OCI-LY7 (cell line): ENCODE measurements around the gene PNPLA1. TPM values are rescaled to one million over a fixed set of nuclear protein-coding genes. Genes with fewer than 3 reads are reported as not detected.

Experiments used
- BruUV-seq: library from RNA; stranded (reverse); fragments of 400-500 nt; replicated peaks from 2 replicates; lab custom pipeline; 2021; lab: Mats Ljungman, UMichigan
- CTCF ChIA-PET: fragments of 300-600 bp; sonication (Branson Sonifier 250); formaldehyde crosslinking; loops from one replicate; lab custom pipeline; 2022; ENCODE audit warnings: antibody characterized with exemption; ENCODE audit not compliant: unreplicated experiment; lab: Charles Lee
- POLR2A ChIA-PET: fragments of 300-600 bp; sonication (Branson Sonifier 250); formaldehyde crosslinking; loops from one replicate; lab custom pipeline; 2022; ENCODE audit warnings: antibody characterized with exemption; lab: Charles Lee
- DNase-seq: peaks from one replicate; pipeline ENCODE4 v3.0.0-alpha.2; 2015; ENCODE audit warnings: low spot score
- H2AFZ ChIP-seq: fragments of 200-600 bp; sonication (generic), shearing (Covaris generic); 2 replicates; pipeline ENCODE4 v1.6.1; 2014; ENCODE audit warnings: mild to moderate bottlenecking, antibody characterized with exemption, low read length, moderate library complexity
- H3K27ac ChIP-seq: fragments of 200-600 bp; sonication (generic); 2 replicates; pipeline ENCODE4 v1.5.1; 2014; ENCODE audit warnings: mixed run types, low read depth, mild to moderate bottlenecking, moderate library complexity, low read length, inconsistent platforms; ENCODE audit not compliant: poor library complexity, severe bottlenecking
- H3K36me3 ChIP-seq: fragments of 200-600 bp; sonication (generic); 2 replicates; pipeline ENCODE4 v1.6.1; 2014; ENCODE audit warnings: mild to moderate bottlenecking, antibody characterized with exemption, low read length, moderate library complexity, mixed read lengths; ENCODE audit not compliant: insufficient read depth
- H3K4me1 ChIP-seq: fragments of 200-600 bp; sonication (generic); 2 replicates; pipeline ENCODE4 v1.5.1; 2014; ENCODE audit warnings: mild to moderate bottlenecking, low read length; ENCODE audit not compliant: insufficient read depth, poor library complexity, severe bottlenecking
- H3K4me2 ChIP-seq: fragments of 200-600 bp; sonication (generic); 2 replicates; pipeline ENCODE4 v1.6.1; 2014; ENCODE audit warnings: mild to moderate bottlenecking, low read length
- H3K4me3 ChIP-seq: fragments of 200-600 bp; sonication (generic); 2 replicates; pipeline ENCODE4 v1.5.1; 2014; ENCODE audit warnings: mild to moderate bottlenecking, low read depth, low read length; ENCODE audit not compliant: poor library complexity, severe bottlenecking
- H3K79me2 ChIP-seq: fragments of 200-600 bp; sonication (generic); 2 replicates; pipeline ENCODE4 v1.6.1; 2016; ENCODE audit warnings: low read depth, mild to moderate bottlenecking, low read length, moderate library complexity, mixed read lengths; ENCODE audit not compliant: insufficient read depth
- H3K9me2 ChIP-seq: fragments of 200-600 bp; sonication (generic); 2 replicates; pipeline ENCODE4 v1.6.1; 2016; ENCODE audit warnings: mild to moderate bottlenecking, low read length, mixed read lengths; ENCODE audit not compliant: insufficient read depth
- H3K9me3 ChIP-seq: fragments of 200-600 bp; sonication (generic); 2 replicates; pipeline ENCODE4 v1.6.1; 2014; ENCODE audit warnings: mild to moderate bottlenecking, mixed run types, low read length, mixed read lengths
- H4K20me1 ChIP-seq: fragments of 200-600 bp; sonication (generic); 2 replicates; pipeline ENCODE4 v1.6.1; 2014; ENCODE audit warnings: mild to moderate bottlenecking, antibody characterized with exemption, low read length, moderate library complexity, mixed read lengths; ENCODE audit not compliant: insufficient read depth
- EZH2phosphoT487 ChIP-seq: fragments of 200-600 bp; sonication (generic); IDR thresholded peaks from 2 replicates; pipeline ENCODE4 v1.6.1; 2018; ENCODE audit warnings: low read depth, borderline replicate concordance, mild to moderate bottlenecking, mixed run types, antibody characterized with exemption, low read length, moderate library complexity, mixed read lengths
- intact Hi-C: fragments of 100-400 bp; cut with micrococcal nuclease; formaldehyde crosslinking; loops from one replicate; pipeline ENCODE4 v1.10.0; 2022; ENCODE audit not compliant: unreplicated experiment
- total RNA-seq, 2 experiments: library from RNA; depleted of rRNA in 1 of 2; stranded (reverse); fragments of >200 nt in 1 of 2; shearing (Covaris generic) in 1 of 2; gene quantifications; 2 replicates each; pipeline ENCODE4 v1.2.3, GENCODE V29; 2014 to 2022
- TF ChIP-seq, protein P1 (sequence below): fragments of 200-600 bp; sonication (generic); conservative IDR thresholded peaks from 2 replicates; pipeline ENCODE4 v1.5.1; 2014; ENCODE audit warnings: mild to moderate bottlenecking, antibody characterized with exemption, low read length, moderate library complexity, mixed read lengths

Gene PNPLA1
- total RNA-seq, 2 experiments from 2014 or later: not detected

DNA sequence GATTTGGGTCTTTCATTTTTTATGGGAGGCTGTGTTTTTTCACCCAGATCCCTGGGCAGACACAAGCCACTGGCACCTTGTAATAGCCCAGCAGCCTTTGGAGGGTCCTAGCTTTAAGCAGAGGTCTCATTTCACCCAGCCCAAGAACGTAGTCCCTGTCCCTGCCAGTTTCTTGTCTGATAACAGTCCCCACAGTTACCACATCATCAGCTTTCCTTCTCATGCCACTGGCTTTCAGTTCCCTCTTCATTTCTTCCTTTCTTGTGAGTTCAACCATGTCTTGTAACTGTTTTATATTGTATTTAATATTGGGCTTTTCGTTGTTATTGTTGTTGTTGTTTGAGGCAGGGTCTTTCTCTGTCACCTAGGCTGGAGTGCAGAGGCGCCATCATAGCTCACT is 10.6 kb downstream of the PNPLA1 start:
- Histone ChIP-seq H3K4me1 (no peaks in the 10 kb centered on the region), H3K4me3 (no peak overlapping the region), H3K9me2 (no peaks in the 10 kb centered on the region), H3K79me2 (no peaks in the 10 kb centered on the region), H3K36me3 (no peaks in the 10 kb centered on the region), H3K9me3 (no peaks in the 10 kb centered on the region), H3K4me2 (no peak overlapping the region), H2AFZ (no peak overlapping the region), H3K27ac (no peak overlapping the region), H4K20me1 (no peaks in the 10 kb centered on the region)
- TF ChIP-seq EZH2phosphoT487: no peak
- TF ChIP-seq, protein P1, sequence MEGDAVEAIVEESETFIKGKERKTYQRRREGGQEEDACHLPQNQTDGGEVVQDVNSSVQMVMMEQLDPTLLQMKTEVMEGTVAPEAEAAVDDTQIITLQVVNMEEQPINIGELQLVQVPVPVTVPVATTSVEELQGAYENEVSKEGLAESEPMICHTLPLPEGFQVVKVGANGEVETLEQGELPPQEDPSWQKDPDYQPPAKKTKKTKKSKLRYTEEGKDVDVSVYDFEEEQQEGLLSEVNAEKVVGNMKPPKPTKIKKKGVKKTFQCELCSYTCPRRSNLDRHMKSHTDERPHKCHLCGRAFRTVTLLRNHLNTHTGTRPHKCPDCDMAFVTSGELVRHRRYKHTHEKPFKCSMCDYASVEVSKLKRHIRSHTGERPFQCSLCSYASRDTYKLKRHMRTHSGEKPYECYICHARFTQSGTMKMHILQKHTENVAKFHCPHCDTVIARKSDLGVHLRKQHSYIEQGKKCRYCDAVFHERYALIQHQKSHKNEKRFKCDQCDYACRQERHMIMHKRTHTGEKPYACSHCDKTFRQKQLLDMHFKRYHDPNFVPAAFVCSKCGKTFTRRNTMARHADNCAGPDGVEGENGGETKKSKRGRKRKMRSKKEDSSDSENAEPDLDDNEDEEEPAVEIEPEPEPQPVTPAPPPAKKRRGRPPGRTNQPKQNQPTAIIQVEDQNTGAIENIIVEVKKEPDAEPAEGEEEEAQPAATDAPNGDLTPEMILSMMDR: no peak
- intact Hi-C loops: no loop called here
- DNase-seq: no peak
- POLR2A ChIA-PET: interaction anchor here (0.7 kb wide), 1 partner anchor 15 kb away, joined by 3 read pairs; no protein-coding TSS in a partner anchor
- BruUV-seq: no TSS peak
- CTCF ChIA-PET: no interaction called here

DNA sequence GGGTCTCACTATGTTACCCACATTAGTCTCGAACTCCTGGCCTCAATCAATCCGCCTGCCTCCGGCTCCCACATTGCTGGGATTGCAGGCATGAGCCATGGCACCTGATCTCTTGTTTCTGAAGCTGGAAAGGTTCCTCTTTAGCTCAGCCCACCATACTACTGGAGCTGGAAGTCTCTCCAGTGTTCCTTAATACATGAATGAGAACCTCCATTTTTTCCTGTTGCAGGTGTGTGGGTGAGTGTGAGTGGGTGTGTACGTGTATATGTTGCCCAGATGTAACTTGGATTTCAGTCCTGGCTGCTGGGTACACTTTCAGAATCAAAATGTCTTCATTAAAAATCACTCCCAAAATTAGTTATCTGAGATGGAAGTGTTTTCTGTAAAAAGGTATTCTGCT is 11.1 kb downstream of the PNPLA1 start:
- no peak overlapping the region for H2AFZ ChIP-seq
- no peaks in the 10 kb centered on the region for H3K79me2 ChIP-seq
- H3K9me3 ChIP-seq: no peaks in the 10 kb centered on the region
- no peak overlapping the region for H3K27ac ChIP-seq
- no peaks in the 10 kb centered on the region for H3K9me2 ChIP-seq
- POLR2A ChIA-PET: interaction anchor here (0.7 kb wide), 1 partner anchor 15 kb away, joined by 3 read pairs; no protein-coding TSS in a partner anchor
- CTCF ChIA-PET: interaction anchor here (0.6 kb wide), 1 partner anchor 89 kb away, joined by 3 read pairs; no protein-coding TSS in a partner anchor
- no peak overlapping the region for H3K4me2 ChIP-seq
- H3K4me1 ChIP-seq: no peaks in the 10 kb centered on the region
- no peak overlapping the region for H3K4me3 ChIP-seq
- no TSS peak for BruUV-seq
- intact Hi-C loops: no loop called here
- H3K36me3 ChIP-seq: no peaks in the 10 kb centered on the region
- no peaks in the 10 kb centered on the region for H4K20me1 ChIP-seq
- TF ChIP-seq EZH2phosphoT487: no peak
- TF ChIP-seq, protein P1: no peak
- DNase-seq: no peak

DNA sequence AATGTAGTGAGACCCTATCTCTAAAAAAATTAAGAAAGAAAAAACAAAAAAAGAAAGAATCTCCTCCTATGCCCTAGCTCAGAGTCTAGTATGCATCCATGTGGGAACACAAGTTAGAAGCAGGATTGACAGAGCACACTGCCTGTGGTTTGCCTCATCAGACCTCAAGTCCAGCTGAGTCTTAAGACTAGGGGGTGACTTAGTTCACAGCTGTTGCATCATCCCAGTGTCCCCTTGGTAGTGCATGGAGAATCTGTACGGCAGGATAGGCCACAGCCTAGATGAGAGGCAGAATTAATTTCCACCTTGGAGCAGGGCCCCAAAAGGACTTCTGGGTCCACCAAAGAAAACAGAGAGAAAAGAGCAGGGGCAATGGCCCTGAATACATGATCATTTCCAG is 13.7 kb downstream of the PNPLA1 start:
- intact Hi-C loops: no loop called here
- CTCF ChIA-PET: interaction anchor here (0.6 kb wide), 1 partner anchor 59 kb away, joined by 3 read pairs; no protein-coding TSS in a partner anchor
- no TSS peak for BruUV-seq
- POLR2A ChIA-PET: interaction anchor here (0.6 kb wide), 1 partner anchor 35 kb away, joined by 3 read pairs; no protein-coding TSS in a partner anchor
- Histone ChIP-seq H2AFZ (no peak overlapping the region), H3K4me1 (no peaks in the 10 kb centered on the region), H3K4me2 (no peak overlapping the region), H3K36me3 (no peaks in the 10 kb centered on the region), H4K20me1 (no peaks in the 10 kb centered on the region), H3K4me3 (no peak overlapping the region), H3K9me2 (no peaks in the 10 kb centered on the region), H3K79me2 (no peaks in the 10 kb centered on the region), H3K9me3 (no peaks in the 10 kb centered on the region), H3K27ac (no peak overlapping the region)
- no peak for DNase-seq
- TF ChIP-seq, protein P1: no peak
- TF ChIP-seq EZH2phosphoT487: no peak
